ENCODE measurements around the gene PHF24. TPM values are rescaled to one million over a fixed set of nuclear protein-coding genes. Genes with fewer than 3 reads are reported as not detected.
"Not testable (repeated sequence)": the region's sequence is repeated elsewhere in the genome, so short reads cannot be mapped to it uniquely, and the experiment has no call there.

Gene PHF24
- total RNA-seq, 2 experiments from 2014 or later: not detected

DNA sequence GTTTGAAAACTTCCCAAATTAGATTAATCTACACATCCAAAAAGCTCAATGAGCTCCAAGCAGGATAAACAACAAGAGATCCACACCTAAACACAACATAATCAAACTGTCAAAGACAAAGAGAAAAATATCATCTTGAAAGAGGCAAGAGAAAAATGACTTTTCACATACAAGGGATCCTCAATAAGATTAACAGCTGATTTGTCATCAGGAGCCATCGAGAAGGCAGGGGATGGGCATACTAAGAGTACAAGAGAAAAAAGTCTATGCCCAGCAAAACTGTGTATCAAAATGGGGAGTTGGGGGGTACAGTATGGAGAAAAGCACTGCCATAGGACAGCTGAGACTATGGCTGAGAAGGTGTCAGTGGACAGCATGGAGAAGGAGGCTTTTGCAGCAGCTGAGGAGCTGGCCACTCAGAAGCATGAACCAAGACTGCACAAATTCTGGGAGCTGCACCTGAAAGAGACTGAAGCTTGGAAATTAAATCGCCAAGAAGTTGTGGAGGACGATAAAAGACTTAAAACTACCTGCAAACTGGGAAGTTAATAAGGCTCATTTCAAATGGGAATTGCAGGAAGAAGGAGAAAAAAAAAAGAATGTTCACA lies 52.4 kb downstream of the PHF24 start:
- ChIA-PET POLR2A (no interaction called here), CTCF (no interaction called here)
- DNase-seq: no peak
- Mint-ChIP-seq H3K36me3 (ENCODE audit: low read depth) (peaks cover 19% of the 10 kb centered on the region), H3K4me1 (peaks cover 5% of the 10 kb centered on the region), H3K27ac (no peak overlapping the region), H3K9me3 (peaks cover 23% of the 10 kb centered on the region), H3K27me3 (no peaks in the 10 kb centered on the region), H3K4me3 (no peak overlapping the region)

GRCh38 chr9:35014517-35014916 lies 56.4 kb downstream of the PHF24 start:
- no peak for DNase-seq
- H3K4me3 Mint-ChIP-seq: no peak overlapping the region
- no peaks in the 10 kb centered on the region for H3K27me3 Mint-ChIP-seq
- H3K27ac Mint-ChIP-seq: no peak overlapping the region
- peaks cover 12% of the 10 kb centered on the region for H3K36me3 Mint-ChIP-seq (ENCODE audit: low read depth)
- peaks cover 5% of the 10 kb centered on the region for H3K4me1 Mint-ChIP-seq
- H3K9me3 Mint-ChIP-seq: peaks cover 16% of the 10 kb centered on the region
- ChIA-PET CTCF (no interaction called here), POLR2A (no interaction called here)

DNA sequence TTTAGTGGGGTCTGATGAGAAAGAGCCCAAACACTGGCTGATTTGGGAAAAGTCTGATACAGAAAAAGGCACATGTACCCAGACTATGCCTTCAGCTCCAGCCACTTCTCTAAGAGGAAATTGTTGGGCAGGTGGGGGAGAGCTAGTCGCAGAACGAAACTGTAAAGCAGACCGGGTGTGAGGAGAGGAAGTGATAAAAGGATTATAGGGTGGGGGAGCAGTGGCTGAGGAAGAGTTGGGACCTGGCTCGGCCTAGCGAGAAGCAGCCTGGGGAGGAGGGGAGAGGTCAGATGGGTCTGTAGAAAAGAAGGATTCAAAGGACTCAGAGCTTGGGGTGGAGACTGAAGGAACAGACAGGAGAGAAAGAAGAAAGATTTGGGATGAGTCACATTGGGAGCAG lies 65.4 kb downstream of the PHF24 start:
- H3K4me1 Mint-ChIP-seq: peaks cover 20% of the 10 kb centered on the region
- CTCF ChIA-PET; H3K27me3 Mint-ChIP-seq; H3K27ac Mint-ChIP-seq; H3K36me3 Mint-ChIP-seq (ENCODE audit: low read depth); H3K4me3 Mint-ChIP-seq; DNase-seq; H3K9me3 Mint-ChIP-seq; POLR2A ChIA-PET: not testable (repeated sequence)

- H3K9me3 Mint-ChIP-seq: no peaks in the 10 kb centered on the region
- ChIA-PET CTCF (interaction anchor here (0.8 to 1.7 kb wide), 3 partner anchors 16 to 42 kb away, joined by 3 to 5 read pairs (median 4); no protein-coding TSS in a partner anchor), POLR2A (no interaction called here)
- no peak for DNase-seq
- no peaks in the 10 kb centered on the region for H3K36me3 Mint-ChIP-seq (ENCODE audit: low read depth)
- H3K27me3 Mint-ChIP-seq: no peaks in the 10 kb centered on the region
- peaks cover 21% of the 10 kb centered on the region for H3K4me1 Mint-ChIP-seq
- no peak overlapping the region for H3K27ac Mint-ChIP-seq
- no peak overlapping the region for H3K4me3 Mint-ChIP-seq
Observed at GRCh38 chr9:35026671-35027070, 68.6 kb downstream of the PHF24 start.

- Mint-ChIP-seq H3K27ac (no peak overlapping the region), H3K27me3 (no peaks in the 10 kb centered on the region), H3K4me3 (no peak overlapping the region), H3K4me1 (peaks cover 21% of the 10 kb centered on the region), H3K9me3 (no peaks in the 10 kb centered on the region), H3K36me3 (ENCODE audit: low read depth) (no peaks in the 10 kb centered on the region)
- ChIA-PET POLR2A (interaction anchor here (0.6 kb wide), 1 partner anchor 33 kb away, joined by 9 read pairs; no protein-coding TSS in a partner anchor), CTCF (interaction anchor here (0.5 to 0.9 kb wide), 2 partner anchors 15 to 561 kb away, joined by 3 to 4 read pairs; no protein-coding TSS in a partner anchor)
- DNase-seq: no peak
Observed at GRCh38 chr9:35027374-35027773, 69.3 kb downstream of the PHF24 start.

DNA sequence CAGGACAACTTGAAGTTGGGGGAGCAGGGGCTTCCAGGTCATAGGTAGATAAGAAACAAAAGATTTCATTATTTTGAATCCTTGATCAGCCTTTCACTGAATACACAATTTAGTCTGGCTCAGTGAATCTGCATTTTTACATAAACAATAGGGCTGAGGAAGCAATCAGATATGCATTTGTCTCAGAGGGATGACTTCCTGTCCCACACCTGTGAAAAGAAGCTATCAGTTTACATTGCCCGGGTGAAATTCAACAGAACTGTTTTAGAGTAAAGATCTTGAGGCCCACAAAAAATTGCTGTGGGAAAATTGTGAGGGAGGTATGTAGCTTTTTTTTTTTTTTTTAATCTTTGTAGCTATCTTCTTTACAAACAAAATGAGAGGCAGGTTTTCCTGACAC lies 69.8 kb downstream of the PHF24 start:
- Mint-ChIP-seq H3K27ac (no peak overlapping the region), H3K4me3 (no peak overlapping the region), H3K27me3 (no peaks in the 10 kb centered on the region), H3K9me3 (no peaks in the 10 kb centered on the region), H3K4me1 (peaks cover 21% of the 10 kb centered on the region), H3K36me3 (ENCODE audit: low read depth) (no peaks in the 10 kb centered on the region)
- POLR2A ChIA-PET: no interaction called here
- DNase-seq: no peak
- CTCF ChIA-PET: interaction anchor here (1.1 kb wide), 1 partner anchor 15 kb away, joined by 3 read pairs; no protein-coding TSS in a partner anchor

DNA sequence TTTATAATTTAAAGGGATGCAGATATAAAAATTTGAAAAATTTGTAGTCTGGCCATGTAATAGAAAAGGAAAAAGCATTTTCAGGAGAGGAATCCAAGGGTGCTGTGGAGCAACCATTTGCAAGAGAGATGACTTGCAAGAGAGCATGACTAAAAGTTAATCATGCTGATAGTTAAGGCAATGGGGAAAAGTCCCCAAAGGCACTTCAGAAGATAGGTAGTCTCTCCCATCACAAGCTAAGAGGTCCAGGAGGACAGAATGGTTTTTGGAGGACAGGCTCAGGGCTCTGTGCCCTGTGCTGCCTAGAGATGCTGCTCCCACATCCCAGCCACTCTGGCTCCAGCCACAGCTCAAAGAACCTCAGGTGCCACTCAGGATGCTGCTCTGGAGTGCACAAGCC lies 70.3 kb downstream of the PHF24 start:
- Mint-ChIP-seq H3K27ac (no peak overlapping the region), H3K9me3 (no peaks in the 10 kb centered on the region), H3K4me1 (peaks cover 19% of the 10 kb centered on the region), H3K27me3 (no peaks in the 10 kb centered on the region), H3K4me3 (no peak overlapping the region), H3K36me3 (ENCODE audit: low read depth) (no peaks in the 10 kb centered on the region)
- DNase-seq: no peak
- POLR2A ChIA-PET: no interaction called here
- CTCF ChIA-PET: interaction anchor here (1.1 kb wide), 1 partner anchor 15 kb away, joined by 3 read pairs; no protein-coding TSS in a partner anchor

GRCh38 chr9:35029241-35029640 lies 71.2 kb downstream of the PHF24 start:
- Mint-ChIP-seq H3K27ac (no peak overlapping the region), H3K27me3 (no peaks in the 10 kb centered on the region), H3K4me3 (no peak overlapping the region), H3K4me1 (peaks cover 13% of the 10 kb centered on the region), H3K9me3 (no peaks in the 10 kb centered on the region), H3K36me3 (ENCODE audit: low read depth) (no peaks in the 10 kb centered on the region)
- DNase-seq: no peak
- ChIA-PET POLR2A (no interaction called here), CTCF (no interaction called here)

DNA sequence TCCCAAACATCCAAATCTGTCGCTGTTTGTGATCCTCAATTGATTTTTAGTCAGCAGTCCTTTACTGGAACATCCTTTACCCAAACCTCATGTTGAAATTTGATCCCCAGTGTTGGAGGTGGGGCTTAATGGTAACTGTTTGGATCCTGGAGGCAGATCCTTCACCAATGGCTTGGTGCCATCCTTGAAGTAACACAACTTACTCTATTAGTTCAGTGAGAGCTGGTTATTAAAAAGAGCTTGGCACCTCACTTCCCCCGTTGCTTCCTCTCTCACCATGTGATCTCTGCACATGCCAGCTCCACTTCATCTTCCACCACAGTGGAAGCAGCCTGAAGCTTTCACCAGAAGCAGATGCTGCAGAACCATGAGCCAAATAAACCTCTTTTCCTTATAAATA lies 71.8 kb downstream of the PHF24 start:
- DNase-seq: no peak
- Mint-ChIP-seq H3K4me1 (peaks cover 13% of the 10 kb centered on the region), H3K9me3 (no peaks in the 10 kb centered on the region), H3K4me3 (no peak overlapping the region), H3K27ac (no peak overlapping the region), H3K27me3 (no peaks in the 10 kb centered on the region), H3K36me3 (ENCODE audit: low read depth) (no peaks in the 10 kb centered on the region)
- CTCF ChIA-PET: interaction anchor here (1.2 to 1.4 kb wide), 2 partner anchors 9 to 41 kb away, joined by 3 to 4 read pairs; partner anchors contain the start of gene DNAJB5
- POLR2A ChIA-PET: no interaction called here

Other genes starting within 250 kb of the PHF24 start
- gene CCL21, start 248.1 kb upstream of the PHF24 start, total RNA-seq: not detected
- 1 to 10 TPM; 3.5 to 4.6 TPM for gene DNAJB5, start 31.5 kb downstream of the PHF24 start, total RNA-seq
- gene VCP, start 114.3 kb downstream of the PHF24 start, total RNA-seq: 100 to 1,000 TPM; 189 to 238 TPM
- gene FANCG, start 121.7 kb downstream of the PHF24 start, total RNA-seq: 100 to 1,000 TPM; 117 to 123 TPM
- 10 to 100 TPM; 22.0 to 29.0 TPM for gene PIGO, start 138.3 kb downstream of the PHF24 start, total RNA-seq
- gene STOML2, start 144.8 kb downstream of the PHF24 start, total RNA-seq: 100 to 1,000 TPM; 104 to 108 TPM
- 10 to 100 TPM; 15.6 to 17.6 TPM for gene ATOSB, start 157.6 kb downstream of the PHF24 start, total RNA-seq
- gene UNC13B, start 203.7 kb downstream of the PHF24 start, total RNA-seq: under 1 TPM; 0.12 to 0.25 TPM

All from activated CD4-positive, alpha-beta T cell treated with anti-CD3 and anti-CD28 coated beads, Interleukin-2, amount 10 ng/mL, durations not matched to agents 7 days and 5 days (primary cell).